Muscle layer of colon (tissue), 2 donors: ENCODE measurements around the gene SRGAP2B.
"Not testable (repeated sequence)": the region's sequence is repeated elsewhere in the genome, so short reads cannot be mapped to it uniquely, and the experiment has no call there.

Experiments
- H3K27ac ChIP-seq: one replicate; pipeline ENCODE4 v1.7.0; 2013; ENCODE audit warnings: low read depth, mild to moderate bottlenecking, low read length, moderate library complexity
- H3K27me3 ChIP-seq, 2 donors: one replicate each; pipeline ENCODE4 v1.7.0; 2013; ENCODE audit warnings: low read length in 2 of 2, mild to moderate bottlenecking in 2 of 2; ENCODE audit not compliant: insufficient read depth in 2 of 2, control insufficient read depth in 1 of 2
- H3K36me3 ChIP-seq: one replicate; pipeline ENCODE4 v1.7.0; 2013; ENCODE audit warnings: mild to moderate bottlenecking, low read length; ENCODE audit not compliant: insufficient read depth
- H3K4me1 ChIP-seq: one replicate; pipeline ENCODE4 v1.7.0; 2013; ENCODE audit warnings: mild to moderate bottlenecking, low read length; ENCODE audit not compliant: insufficient read depth
- H3K4me3 ChIP-seq, 2 donors: one replicate each; pipeline ENCODE4 v1.7.0; 2013; ENCODE audit warnings: low read length in 2 of 2, low read depth in 1 of 2, mild to moderate bottlenecking in 1 of 2, moderate library complexity in 1 of 2
- H3K9ac ChIP-seq: one replicate; pipeline ENCODE4 v1.7.0; 2013; ENCODE audit warnings: low read length
- H3K9me3 ChIP-seq: one replicate; pipeline ENCODE4 v1.7.0; 2013; ENCODE audit warnings: mild to moderate bottlenecking, low read length
- donor health status: abdominal sarcoma.
- donor health status: Adenocarcinoma of cecum.

SRGAP2B gene

GRCh38 chr1:145053428-145053827 is 41.7 kb downstream of the SRGAP2B start:
- not testable (repeated sequence) for H3K9ac ChIP-seq, H3K9me3 ChIP-seq, H3K4me3 ChIP-seq, H3K4me1 ChIP-seq, H3K27me3 ChIP-seq, H3K36me3 ChIP-seq, H3K27ac ChIP-seq

GRCh38 chr1:145052019-145052776 is 42.9 kb downstream of the SRGAP2B start:
- not testable (repeated sequence) for H3K9ac ChIP-seq, H3K36me3 ChIP-seq, H3K27me3 ChIP-seq, H3K27ac ChIP-seq, H3K4me3 ChIP-seq, H3K9me3 ChIP-seq, H3K4me1 ChIP-seq

GRCh38 chr1:145048181-145048856 is 46.8 kb downstream of the SRGAP2B start:
- H3K27me3 ChIP-seq, H3K4me3 ChIP-seq, H3K4me1 ChIP-seq, H3K9me3 ChIP-seq, H3K27ac ChIP-seq, H3K9ac ChIP-seq, H3K36me3 ChIP-seq: not testable (repeated sequence)

- not testable (repeated sequence) for H3K9me3 ChIP-seq
Measured at GRCh38 chr1:145047553-145047952, 47.6 kb downstream of the SRGAP2B start.

GRCh38 chr1:145045571-145046273 is 49.4 kb downstream of the SRGAP2B start:
- H3K9me3 ChIP-seq, H3K27ac ChIP-seq, H3K27me3 ChIP-seq, H3K4me3 ChIP-seq, H3K36me3 ChIP-seq, H3K4me1 ChIP-seq, H3K9ac ChIP-seq: not testable (repeated sequence)

More at GRCh38 chr1:145047553-145047952, 47.6 kb downstream of the SRGAP2B start:
- H3K36me3 ChIP-seq, H3K9ac ChIP-seq, H3K4me3 ChIP-seq, H3K27me3 ChIP-seq, H3K4me1 ChIP-seq, H3K27ac ChIP-seq: not testable (repeated sequence)

GRCh38 chr1:145041519-145041918 is 53.6 kb downstream of the SRGAP2B start:
- H3K27me3 ChIP-seq, H3K36me3 ChIP-seq, H3K4me1 ChIP-seq: not testable (repeated sequence)

GRCh38 chr1:145036019-145036418 is 59.1 kb downstream of the SRGAP2B start:
- H3K4me1 ChIP-seq, H3K4me3 ChIP-seq, H3K9ac ChIP-seq, H3K27ac ChIP-seq, H3K9me3 ChIP-seq, H3K36me3 ChIP-seq, H3K27me3 ChIP-seq: not testable (repeated sequence)

More at GRCh38 chr1:145041519-145041918, 53.6 kb downstream of the SRGAP2B start:
- H3K9ac ChIP-seq, H3K9me3 ChIP-seq, H3K27ac ChIP-seq, H3K4me3 ChIP-seq: not testable (repeated sequence)

- not testable (repeated sequence) for H3K27me3 ChIP-seq, H3K27ac ChIP-seq, H3K4me1 ChIP-seq, H3K36me3 ChIP-seq, H3K9me3 ChIP-seq, H3K4me3 ChIP-seq, H3K9ac ChIP-seq
Measured at GRCh38 chr1:145033523-145033922, 61.6 kb downstream of the SRGAP2B start.

GRCh38 chr1:145027251-145027650 is 67.9 kb downstream of the SRGAP2B start:
- not testable (repeated sequence) for H3K36me3 ChIP-seq, H3K4me1 ChIP-seq, H3K9me3 ChIP-seq, H3K4me3 ChIP-seq, H3K27ac ChIP-seq, H3K9ac ChIP-seq, H3K27me3 ChIP-seq

GRCh38 chr1:145025286-145025685 is 69.8 kb downstream of the SRGAP2B start:
- H3K27ac ChIP-seq, H3K4me3 ChIP-seq, H3K27me3 ChIP-seq, H3K9ac ChIP-seq, H3K9me3 ChIP-seq, H3K4me1 ChIP-seq, H3K36me3 ChIP-seq: not testable (repeated sequence)

GRCh38 chr1:145022259-145022658 is 72.9 kb downstream of the SRGAP2B start:
- not testable (repeated sequence) for H3K36me3 ChIP-seq, H3K4me1 ChIP-seq, H3K27me3 ChIP-seq, H3K9ac ChIP-seq, H3K4me3 ChIP-seq, H3K9me3 ChIP-seq, H3K27ac ChIP-seq
